ENCODE data around the gene RPL39L. TPM values are rescaled to one million over a fixed set of nuclear protein-coding genes. Genes with fewer than 3 reads are reported as not detected.
A peak's percentile ranks its signal among the peaks of the same experiment; 100 is the strongest.

Gene RPL39L
- total and polyA plus RNA-seq, 10 of the 15 experiments (the other 5 are each of a cell fraction or from before 2014, with no cell fraction given): 12.5 to 67.8 (median 31.3) TPM

DNA sequence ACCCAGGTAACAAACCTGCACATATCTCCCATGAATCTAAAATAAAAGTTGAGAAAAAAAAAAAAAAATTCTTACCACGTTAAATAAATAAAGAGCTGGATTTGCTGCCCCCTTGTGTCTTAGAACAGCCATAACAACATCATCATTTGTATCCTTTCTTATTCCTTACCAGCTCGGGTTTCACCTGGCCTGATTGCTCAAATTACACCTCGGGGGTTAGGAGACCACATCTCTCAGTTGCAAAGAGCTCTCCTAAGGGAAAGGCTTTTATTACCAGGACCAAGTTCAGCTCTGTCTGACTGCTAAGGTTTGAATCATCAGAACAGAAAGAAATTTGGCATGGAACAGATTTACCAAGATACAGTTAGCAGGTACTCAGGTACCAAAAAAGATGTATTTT lies 25.8 kb upstream of the RPL39L start (continued):
- TF ChIP-seq, protein P1, sequence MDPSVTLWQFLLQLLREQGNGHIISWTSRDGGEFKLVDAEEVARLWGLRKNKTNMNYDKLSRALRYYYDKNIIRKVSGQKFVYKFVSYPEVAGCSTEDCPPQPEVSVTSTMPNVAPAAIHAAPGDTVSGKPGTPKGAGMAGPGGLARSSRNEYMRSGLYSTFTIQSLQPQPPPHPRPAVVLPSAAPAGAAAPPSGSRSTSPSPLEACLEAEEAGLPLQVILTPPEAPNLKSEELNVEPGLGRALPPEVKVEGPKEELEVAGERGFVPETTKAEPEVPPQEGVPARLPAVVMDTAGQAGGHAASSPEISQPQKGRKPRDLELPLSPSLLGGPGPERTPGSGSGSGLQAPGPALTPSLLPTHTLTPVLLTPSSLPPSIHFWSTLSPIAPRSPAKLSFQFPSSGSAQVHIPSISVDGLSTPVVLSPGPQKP (IDR thresholded peaks at IDR 0.05; ENCODE audit: low read depth, low read length): no peak
- no peak for TF ChIP-seq ZNF217 (IDR thresholded peaks at IDR 0.05)
- TF ChIP-seq SIX5 (IDR thresholded peaks at IDR 0.05; ENCODE audit: low read depth, low read length, severe bottlenecking): peak; percentile 10
- TF ChIP-seq CTCF (IDR thresholded peaks at IDR 0.05 in 2 of 3, conservative IDR thresholded peaks at IDR 0.05 in 1 of 3; ENCODE audit: control insufficient read depth in 2 of 3, extremely low read depth in 1 of 3, insufficient read depth in 1 of 3, low read depth in 3 of 3, low read length in 3 of 3): peak; percentile 52 to 60 (median 57); a peak in 5 of 6 replicates
- no peak for TF ChIP-seq FOS (IDR thresholded peaks at IDR 0.05; ENCODE audit: borderline replicate concordance, extremely low read depth, insufficient read length)
- no peak for TF ChIP-seq GABPA (IDR thresholded peaks at IDR 0.05; ENCODE audit: low read depth)
- TF ChIP-seq ZNF384 (IDR thresholded peaks at IDR 0.05; ENCODE audit: borderline replicate concordance, low read depth, low read length): peak; percentile 94
- no peak for TF ChIP-seq RBBP5 (conservative IDR thresholded peaks at IDR 0.05)
- TF ChIP-seq EZH2 (IDR thresholded peaks at IDR 0.05; ENCODE audit: borderline replicate concordance, control insufficient read depth, low read depth, low read length): no peak

Data from GM12878 (cell line).